SIG-M5 treated with dmso at 0.1 percent for 504 hours (cell line): ENCODE data around the gene LRRC3.

ENCODE experiments used
- DNase-seq: peaks from one replicate; lab custom pipeline; 2025; ENCODE audit not compliant: unreplicated experiment; lab: John Stamatoyannopoulos, UW

LRRC3 gene

DNA sequence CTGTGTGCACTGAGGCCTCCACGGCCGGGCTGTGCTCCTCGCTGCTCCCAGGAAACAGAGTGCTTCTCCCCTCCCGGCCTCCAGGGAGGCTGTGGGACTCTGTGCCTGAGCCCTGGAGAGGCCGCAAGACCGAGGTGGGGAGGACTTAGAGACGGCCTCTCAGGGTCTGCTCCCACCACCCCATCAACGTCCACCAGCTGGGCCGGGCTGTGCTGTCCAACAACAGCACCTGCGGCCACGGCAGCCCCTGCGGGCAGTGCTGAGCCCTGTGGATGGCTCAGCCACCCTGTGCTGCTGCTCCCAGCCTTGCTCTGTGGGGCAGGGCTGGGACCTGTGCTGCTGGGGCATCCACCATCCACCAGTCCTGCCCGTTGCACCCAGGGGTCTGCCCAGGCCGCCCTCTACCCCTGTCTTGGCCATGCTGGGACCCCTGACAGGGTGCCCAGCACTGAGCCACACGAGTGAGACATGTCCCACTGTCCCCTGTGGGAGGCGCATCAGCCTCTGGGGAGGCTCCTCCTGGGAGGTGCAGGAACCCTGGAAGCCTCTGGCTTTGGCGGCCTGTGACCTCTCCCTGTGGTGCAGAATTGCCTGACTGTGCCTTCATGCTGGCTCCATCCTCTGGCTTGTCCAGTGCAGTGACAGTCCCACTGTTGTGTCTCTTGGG lies 31.2 kb upstream of the LRRC3 start:
- no peak for DNase-seq

GRCh38 chr21:44424608-44425306 lies 30.6 kb upstream of the LRRC3 start:
- no peak for DNase-seq

DNA sequence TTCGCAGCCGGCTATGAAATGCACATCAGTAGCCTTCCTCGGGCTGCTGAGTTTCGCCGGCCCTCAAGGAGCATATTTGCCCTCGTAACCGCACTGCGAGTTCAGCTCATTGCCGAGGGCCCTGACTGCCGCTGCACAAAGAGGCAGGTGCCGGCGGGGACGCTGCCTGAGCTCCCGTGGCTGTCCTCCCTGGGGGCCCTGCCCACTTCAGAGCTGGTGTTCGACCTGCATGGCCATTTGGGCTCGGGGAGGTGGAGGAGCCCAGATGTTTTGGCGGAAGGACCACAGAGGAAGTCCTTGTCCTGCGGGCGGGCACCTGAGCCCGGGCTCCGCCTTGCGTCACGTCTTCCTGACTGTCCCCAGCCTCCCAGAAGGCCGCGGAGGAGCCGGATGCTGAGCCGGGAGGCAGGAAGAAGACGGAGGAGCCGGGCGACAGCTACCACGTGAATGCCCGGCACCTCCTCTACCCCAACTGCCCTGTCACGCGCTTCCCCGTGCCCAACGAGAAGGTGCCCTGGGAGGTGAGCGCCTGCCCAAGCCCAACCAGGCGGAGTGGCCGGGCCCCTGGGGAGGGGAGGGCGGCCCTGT lies 29.9 kb upstream of the LRRC3 start:
- DNase-seq, result no peak

- DNase-seq, result no peak
Observed at GRCh38 chr21:44425895-44426662, 29.2 kb upstream of the LRRC3 start.

GRCh38 chr21:44426663-44427191 lies 28.6 kb upstream of the LRRC3 start:
- no peak for DNase-seq

DNA sequence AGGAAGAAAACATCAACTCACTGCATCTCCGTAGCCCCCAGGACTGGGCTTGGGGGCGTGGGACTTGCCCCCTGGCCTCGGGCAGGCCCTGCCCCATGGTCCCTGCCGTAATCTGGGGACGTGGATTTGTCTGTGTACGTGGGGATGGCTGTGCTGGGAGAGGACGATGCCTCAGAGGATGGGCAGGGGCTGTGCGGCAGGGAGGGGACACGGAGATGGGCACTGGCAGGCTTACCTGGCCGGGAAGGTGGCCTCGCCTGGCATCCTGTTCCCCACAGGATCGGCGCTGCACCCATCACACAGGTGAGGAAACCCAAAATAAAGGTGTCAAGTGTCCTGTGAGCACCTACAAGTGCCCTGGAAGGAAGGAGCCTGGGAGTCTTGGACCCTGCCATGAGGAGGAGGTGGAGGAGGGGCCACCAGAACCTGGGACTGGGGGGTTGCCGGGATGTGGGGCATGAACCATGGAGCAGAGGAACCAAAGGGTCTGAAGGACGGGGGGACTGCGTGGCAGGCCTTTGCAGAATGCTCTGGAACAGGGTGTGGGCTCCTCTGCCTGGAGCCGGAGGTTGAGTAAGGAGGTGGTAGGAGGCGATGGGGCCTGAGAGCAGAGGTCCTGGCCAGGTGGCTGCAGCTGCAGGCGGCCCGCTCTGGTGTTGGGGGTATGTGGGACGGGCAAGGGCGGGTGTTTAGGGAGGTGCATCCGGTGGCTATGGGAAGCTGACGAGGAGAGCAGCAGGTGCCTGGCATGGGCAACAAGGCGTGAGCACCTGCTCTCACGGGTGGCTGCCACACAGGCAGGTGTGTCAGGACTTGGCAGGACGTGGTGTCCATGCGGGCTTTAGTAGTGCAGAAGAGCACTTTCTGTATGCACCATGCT lies 27.8 kb upstream of the LRRC3 start:
- no peak for DNase-seq

DNA sequence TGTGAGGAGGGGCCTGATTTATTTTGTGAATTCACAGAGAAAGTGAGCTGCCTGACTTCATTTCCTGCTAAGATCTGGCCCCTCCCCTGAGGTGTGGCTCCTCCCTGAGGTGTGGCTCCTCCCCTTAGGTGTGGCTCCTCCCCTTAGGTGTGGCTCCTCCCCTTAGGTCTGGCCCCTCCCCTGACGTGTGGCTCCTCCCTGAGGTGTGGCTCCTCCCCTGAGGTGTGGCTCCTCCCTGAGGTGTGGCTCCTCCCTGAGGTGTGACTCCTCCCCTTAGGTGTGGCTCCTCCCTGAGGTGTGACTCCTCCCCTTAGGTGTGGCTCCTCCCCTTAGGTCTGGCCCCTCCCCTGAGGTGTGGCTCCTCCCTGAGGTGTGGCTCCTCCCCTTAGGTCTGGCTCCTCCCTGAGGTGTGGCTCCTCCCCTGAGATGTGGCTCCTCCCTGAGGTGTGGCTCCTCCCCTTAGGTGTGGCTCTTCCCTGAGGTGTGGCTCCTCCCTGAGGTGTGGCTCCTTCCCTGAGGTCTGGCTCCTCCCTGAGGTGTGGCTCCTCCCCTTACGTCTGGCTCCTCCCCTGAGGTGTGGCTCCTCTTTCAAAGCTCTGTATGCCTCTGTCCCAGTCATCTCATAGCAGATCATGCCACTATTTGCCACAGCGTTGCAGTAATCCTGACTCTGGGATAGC lies 26.9 kb upstream of the LRRC3 start:
- DNase-seq, result peak; percentile 86

GRCh38 chr21:44429894-44430293 lies 25.4 kb upstream of the LRRC3 start:
- DNase-seq, result no peak

GRCh38 chr21:44431300-44431699 lies 24.0 kb upstream of the LRRC3 start:
- DNase-seq, result no peak

- no peak for DNase-seq
Observed at GRCh38 chr21:44432841-44433790, 22.2 kb upstream of the LRRC3 start.

DNA sequence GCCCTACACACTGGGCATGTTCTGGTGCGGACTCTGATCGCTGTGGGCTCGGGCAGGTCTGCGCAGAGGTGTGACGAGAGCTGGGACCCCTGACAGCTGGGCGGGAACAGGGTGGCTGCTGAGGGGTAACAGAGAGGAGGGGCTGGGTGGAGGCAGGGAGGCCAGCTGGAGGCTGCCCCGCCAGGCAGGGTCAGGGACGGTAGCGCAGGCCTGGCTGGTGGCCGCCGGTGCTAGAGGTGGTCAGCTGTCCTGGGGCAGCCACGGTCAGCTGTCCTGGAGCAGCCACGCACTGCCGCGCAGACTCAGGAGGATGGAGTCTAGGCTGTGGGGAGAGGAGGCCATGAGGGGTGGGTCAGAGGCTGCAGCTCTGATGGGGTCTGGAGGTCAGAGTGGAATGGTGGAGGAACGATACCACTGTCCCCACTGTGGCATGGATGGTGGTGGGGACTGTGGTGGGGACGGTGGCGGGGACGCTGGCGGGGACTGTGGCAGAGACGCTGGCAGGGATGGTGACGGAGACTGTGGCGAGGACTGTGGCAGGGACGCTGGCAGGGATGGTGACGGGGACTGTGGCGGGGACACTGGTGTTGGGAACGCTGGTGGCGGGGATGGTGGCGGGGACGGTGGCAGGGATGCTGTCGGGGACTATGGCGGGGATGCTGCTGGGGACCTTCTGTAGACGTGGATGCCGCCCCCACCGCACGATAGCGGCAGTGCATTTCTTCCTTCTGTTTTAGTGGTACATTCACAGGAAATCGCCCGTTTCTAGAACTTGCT lies 21.3 kb upstream of the LRRC3 start:
- DNase-seq, result no peak

DNA sequence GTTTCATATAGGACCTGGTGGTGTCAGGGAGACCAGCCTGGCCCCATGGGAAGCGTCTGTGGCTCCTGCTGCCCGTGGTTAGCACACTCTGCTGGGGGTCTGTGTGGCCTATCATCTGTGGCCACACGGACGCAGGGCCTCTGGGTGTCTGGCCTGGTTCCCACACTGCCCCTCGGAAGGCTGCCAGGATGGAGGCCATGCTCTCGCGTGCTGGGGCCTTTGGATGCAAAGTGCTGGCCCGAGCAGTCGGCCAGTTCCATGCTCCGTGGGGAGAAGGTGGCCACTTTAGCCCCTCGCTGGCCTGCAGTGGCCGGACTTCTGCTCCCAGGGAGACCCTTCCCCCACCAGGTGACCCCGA lies 20.8 kb upstream of the LRRC3 start:
- DNase-seq, result no peak

GRCh38 chr21:44434936-44435635 lies 20.2 kb upstream of the LRRC3 start:
- DNase-seq, result no peak

DNA sequence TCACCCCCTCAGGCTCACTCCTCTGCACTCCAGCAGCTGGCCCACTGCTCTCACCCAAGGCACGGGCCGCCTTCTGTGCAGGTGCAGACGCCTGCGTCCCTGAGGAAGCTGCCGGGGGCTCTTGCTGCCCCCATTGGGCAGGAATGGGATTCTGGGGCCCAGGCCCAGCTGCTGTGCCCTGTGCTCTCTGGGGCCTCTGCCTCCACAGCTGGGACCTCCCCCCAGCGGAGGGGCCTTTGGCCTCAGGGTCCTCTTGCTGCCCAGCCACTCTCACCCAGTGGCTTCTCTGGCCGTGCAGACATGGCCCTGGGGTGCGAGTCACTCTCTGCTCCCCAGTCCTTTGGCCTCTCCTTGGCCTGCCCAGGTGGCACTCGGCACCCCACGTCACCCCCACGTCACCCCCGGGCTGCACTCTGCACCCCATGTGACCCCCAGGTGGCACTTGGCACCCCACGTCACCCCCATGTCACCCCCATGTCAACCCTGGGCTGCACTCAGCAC lies 19.1 kb upstream of the LRRC3 start:
- no peak for DNase-seq

DNA sequence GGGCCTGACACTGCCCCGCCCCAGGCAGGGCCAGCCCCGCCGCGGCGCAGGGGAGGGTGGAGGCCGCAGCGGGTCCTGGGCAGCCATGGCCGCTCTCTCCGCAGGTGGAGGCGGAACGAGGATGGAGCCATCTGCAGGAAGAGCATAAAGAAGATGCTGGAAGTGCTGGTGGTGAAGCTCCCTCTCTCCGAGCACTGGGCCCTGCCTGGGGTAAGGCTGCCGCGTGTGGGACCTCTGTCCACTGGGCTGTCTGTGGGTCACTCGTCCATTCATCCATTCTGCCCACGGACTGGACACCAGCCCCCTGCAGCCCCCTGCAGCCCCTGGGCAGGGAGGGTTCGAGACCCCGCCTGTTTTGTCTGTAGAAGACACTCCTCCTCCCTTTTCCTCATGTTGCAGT lies 18.4 kb upstream of the LRRC3 start:
- DNase-seq, result no peak

DNA sequence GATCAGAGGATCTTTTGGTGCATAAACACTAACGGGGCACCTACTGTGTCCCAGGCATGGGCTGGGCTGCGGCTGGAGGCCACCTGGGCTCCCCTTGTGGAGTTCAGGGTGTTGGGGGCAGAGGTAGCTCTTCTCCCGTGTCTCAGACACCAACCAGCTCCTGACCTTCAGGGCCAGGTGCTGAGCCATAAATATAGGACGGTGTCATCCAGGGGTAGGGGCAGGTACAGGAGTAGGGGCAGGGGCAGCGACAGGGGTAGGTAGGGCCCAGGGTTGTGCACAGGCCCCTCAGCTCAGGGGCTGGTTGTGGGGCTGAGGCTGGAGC lies 18.0 kb upstream of the LRRC3 start:
- no peak for DNase-seq

GRCh38 chr21:44437696-44438431 lies 17.4 kb upstream of the LRRC3 start:
- no peak for DNase-seq
